ENCODE data around the gene HSPA1A.

DNA sequence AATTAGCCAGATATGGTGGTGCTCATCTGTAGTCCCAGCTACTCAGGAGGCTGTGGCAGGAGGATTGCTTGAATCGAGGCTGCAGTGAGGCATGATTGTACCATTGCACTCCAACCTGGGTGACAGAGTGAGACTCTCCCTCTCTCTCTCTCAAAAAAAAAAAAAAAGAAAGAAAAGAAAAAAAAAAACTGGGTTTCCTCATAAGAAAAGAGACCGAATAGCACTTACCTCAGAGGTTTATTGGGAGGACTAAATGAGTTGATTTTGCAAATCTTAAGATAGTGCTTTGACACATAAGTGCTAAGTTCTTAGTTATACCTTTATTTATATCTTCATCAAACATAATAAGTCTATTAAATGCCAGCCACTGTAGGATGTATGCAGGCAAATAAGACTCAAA lies 44.5 kb upstream of the HSPA1A start:
- TF ChIP-seq, protein P1, sequence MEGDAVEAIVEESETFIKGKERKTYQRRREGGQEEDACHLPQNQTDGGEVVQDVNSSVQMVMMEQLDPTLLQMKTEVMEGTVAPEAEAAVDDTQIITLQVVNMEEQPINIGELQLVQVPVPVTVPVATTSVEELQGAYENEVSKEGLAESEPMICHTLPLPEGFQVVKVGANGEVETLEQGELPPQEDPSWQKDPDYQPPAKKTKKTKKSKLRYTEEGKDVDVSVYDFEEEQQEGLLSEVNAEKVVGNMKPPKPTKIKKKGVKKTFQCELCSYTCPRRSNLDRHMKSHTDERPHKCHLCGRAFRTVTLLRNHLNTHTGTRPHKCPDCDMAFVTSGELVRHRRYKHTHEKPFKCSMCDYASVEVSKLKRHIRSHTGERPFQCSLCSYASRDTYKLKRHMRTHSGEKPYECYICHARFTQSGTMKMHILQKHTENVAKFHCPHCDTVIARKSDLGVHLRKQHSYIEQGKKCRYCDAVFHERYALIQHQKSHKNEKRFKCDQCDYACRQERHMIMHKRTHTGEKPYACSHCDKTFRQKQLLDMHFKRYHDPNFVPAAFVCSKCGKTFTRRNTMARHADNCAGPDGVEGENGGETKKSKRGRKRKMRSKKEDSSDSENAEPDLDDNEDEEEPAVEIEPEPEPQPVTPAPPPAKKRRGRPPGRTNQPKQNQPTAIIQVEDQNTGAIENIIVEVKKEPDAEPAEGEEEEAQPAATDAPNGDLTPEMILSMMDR (IDR thresholded peaks at IDR 0.05), result no peak
- no peak for TF ChIP-seq POLR2AphosphoS5 (IDR thresholded peaks at IDR 0.05)
- no peak for TF ChIP-seq POLR2A (IDR thresholded peaks at IDR 0.05)
- no peak for TF ChIP-seq EP300 (IDR thresholded peaks at IDR 0.05)
